Trophoblast cell (in vitro differentiated cells and primary cell): ENCODE data around the gene CBFA2T3.

ENCODE experiments used
- DNase-seq, 2 donors: peaks; one replicate each; pipeline ENCODE4 v3.0.0-alpha.2; 2016
- H2AFZ ChIP-seq: 2 replicates; pipeline ENCODE4 v1.6.1; 2013; ENCODE audit warnings: low read length, moderate library complexity, mild to moderate bottlenecking; ENCODE audit not compliant: insufficient read depth, poor library complexity
- H2AK5ac ChIP-seq: 2 replicates; pipeline ENCODE4 v1.6.1; 2013; ENCODE audit warnings: mild to moderate bottlenecking, low read length
- H2BK120ac ChIP-seq: 2 replicates; pipeline ENCODE4 v1.6.1; 2013; ENCODE audit warnings: low read length, mild to moderate bottlenecking, moderate library complexity; ENCODE audit not compliant: insufficient read depth, poor library complexity
- H2BK12ac ChIP-seq: 2 replicates; pipeline ENCODE4 v1.6.1; 2013; ENCODE audit warnings: mild to moderate bottlenecking, low read length, moderate library complexity
- H2BK5ac ChIP-seq: 2 replicates; pipeline ENCODE4 v1.6.1; 2013; ENCODE audit warnings: low read length, low read depth, moderate library complexity, mild to moderate bottlenecking; ENCODE audit not compliant: poor library complexity
- H3K14ac ChIP-seq: 2 replicates; pipeline ENCODE4 v1.6.1; 2013; ENCODE audit warnings: mild to moderate bottlenecking, low read length
- H3K18ac ChIP-seq: 2 replicates; pipeline ENCODE4 v1.6.1; 2013; ENCODE audit warnings: mild to moderate bottlenecking, low read length
- H3K23ac ChIP-seq: 2 replicates; pipeline ENCODE4 v1.6.1; 2013; ENCODE audit warnings: low read length
- H3K27ac ChIP-seq: 2 replicates; pipeline ENCODE4 v1.5.1; 2013; ENCODE audit warnings: low read depth, mild to moderate bottlenecking, inconsistent platforms, low read length, moderate library complexity
- H3K27me3 ChIP-seq: 2 replicates; pipeline ENCODE4 v1.6.1; 2013; ENCODE audit warnings: inconsistent platforms, mild to moderate bottlenecking, low read length, moderate library complexity; ENCODE audit not compliant: insufficient read depth
- H3K36me3 ChIP-seq, 2 experiments: 1 replicate in 1 of 2; 2 replicates in 1 of 2; pipeline ENCODE4 v1.6.1; 2013; ENCODE audit warnings: low read length in 2 of 2, mild to moderate bottlenecking in 2 of 2, moderate library complexity in 1 of 2; ENCODE audit not compliant: insufficient read depth in 2 of 2, control insufficient read depth in 1 of 2
- H3K4ac ChIP-seq: 2 replicates; pipeline ENCODE4 v1.6.1; 2013; ENCODE audit warnings: low read depth, mild to moderate bottlenecking, low read length, moderate library complexity
- H3K4me1 ChIP-seq, 2 experiments: 1 replicate in 1 of 2; 2 replicates in 1 of 2; pipeline ENCODE4 v1.6.1; 2013; ENCODE audit warnings: low read length in 2 of 2, mild to moderate bottlenecking in 2 of 2, moderate library complexity in 1 of 2; ENCODE audit not compliant: insufficient read depth in 2 of 2, control insufficient read depth in 1 of 2
- H3K4me2 ChIP-seq: 2 replicates; pipeline ENCODE4 v1.6.1; 2013; ENCODE audit warnings: inconsistent platforms, mild to moderate bottlenecking, low read length, moderate library complexity
- H3K4me3 ChIP-seq: 2 replicates; pipeline ENCODE4 v1.5.1; 2013; ENCODE audit warnings: mild to moderate bottlenecking, low read depth, low read length, inconsistent platforms
- H3K79me1 ChIP-seq: one replicate; pipeline ENCODE4 v1.6.1; 2013; ENCODE audit warnings: low read length
- H3K79me2 ChIP-seq: 2 replicates; pipeline ENCODE4 v1.6.1; 2013; ENCODE audit warnings: low read length, mild to moderate bottlenecking; ENCODE audit not compliant: control insufficient read depth, insufficient read depth, poor library complexity
- H3K9ac ChIP-seq: 2 replicates; pipeline ENCODE4 v1.6.1; 2013; ENCODE audit warnings: mild to moderate bottlenecking, low read length
- H3K9me3 ChIP-seq: 2 replicates; pipeline ENCODE4 v1.6.1; 2013; ENCODE audit warnings: low read depth, mild to moderate bottlenecking, control low read depth, inconsistent platforms, low read length; ENCODE audit not compliant: insufficient read depth
- H4K12ac ChIP-seq: 2 replicates; pipeline ENCODE4 v1.6.1; 2013; ENCODE audit warnings: low read depth, mild to moderate bottlenecking, low read length, moderate library complexity
- H4K8ac ChIP-seq: 2 replicates; pipeline ENCODE4 v1.6.1; 2013; ENCODE audit warnings: low read depth, mild to moderate bottlenecking, low read length, moderate library complexity
- H4K91ac ChIP-seq: one replicate; pipeline ENCODE4 v1.6.1; 2013; ENCODE audit warnings: low read depth, mild to moderate bottlenecking, low read length, moderate library complexity
- WGBS: extraction: QIAGEN DNeasy Blood & Tissue Kit; methylation state at CpG from one replicate; pipeline ENCODE4 v1.1.7; 2013; ENCODE audit warnings: missing lambda C conversion rate; ENCODE audit not compliant: insufficient read length, insufficient coverage; ENCODE audit errors: extremely low coverage; 5-methylcytosine and 5-hydroxymethylcytosine counted together

The CBFA2T3 gene

DNA sequence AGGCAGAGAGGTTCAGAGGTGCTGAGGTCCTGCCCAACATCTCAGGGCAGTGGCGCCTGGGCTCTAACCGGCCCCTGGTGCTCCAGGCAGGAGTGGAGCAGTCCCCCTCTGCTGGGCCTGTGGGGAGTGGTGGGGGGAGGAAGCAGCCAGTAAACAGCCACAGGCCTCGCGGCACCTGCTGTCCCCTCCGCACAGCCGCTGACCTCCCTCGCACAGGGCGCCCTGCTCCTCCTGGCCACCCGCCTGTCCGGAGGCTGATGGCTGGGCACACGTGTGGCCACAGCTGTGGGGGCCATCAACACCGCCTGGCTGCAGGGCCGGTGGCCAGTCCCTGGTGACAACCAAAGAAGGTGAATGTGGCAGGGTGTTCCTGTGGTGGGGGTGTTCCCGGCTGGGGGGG, 73.7 kb downstream of the CBFA2T3 start:
- Histone ChIP-seq H3K4ac (no peak overlapping the region), H2BK12ac (no peak overlapping the region), H3K14ac (no peak overlapping the region), H3K9me3 (no peaks in the 10 kb centered on the region), H3K4me1 (peaks cover 0 to 2% of the 10 kb centered on the region in 2 experiments), H3K18ac (no peak overlapping the region), H4K91ac (no peak overlapping the region), H3K27me3 (no peaks in the 10 kb centered on the region), H2BK120ac (no peak overlapping the region), H3K4me2 (no peak overlapping the region), H3K27ac (no peak overlapping the region), H3K79me2 (no peaks in the 10 kb centered on the region), H4K12ac (no peak overlapping the region), H3K4me3 (no peak overlapping the region), H2BK5ac (no peak overlapping the region), H3K23ac (no peak overlapping the region), H2AK5ac (no peak overlapping the region), H3K9ac (no peak overlapping the region), H3K79me1 (no peaks in the 10 kb centered on the region), H4K8ac (no peak overlapping the region), H2AFZ (no peak overlapping the region), H3K36me3 (no peaks in the 10 kb centered on the region)
- WGBS: no CpG with 5 or more reads among the region's 14 CpGs
- no peak for DNase-seq

DNA sequence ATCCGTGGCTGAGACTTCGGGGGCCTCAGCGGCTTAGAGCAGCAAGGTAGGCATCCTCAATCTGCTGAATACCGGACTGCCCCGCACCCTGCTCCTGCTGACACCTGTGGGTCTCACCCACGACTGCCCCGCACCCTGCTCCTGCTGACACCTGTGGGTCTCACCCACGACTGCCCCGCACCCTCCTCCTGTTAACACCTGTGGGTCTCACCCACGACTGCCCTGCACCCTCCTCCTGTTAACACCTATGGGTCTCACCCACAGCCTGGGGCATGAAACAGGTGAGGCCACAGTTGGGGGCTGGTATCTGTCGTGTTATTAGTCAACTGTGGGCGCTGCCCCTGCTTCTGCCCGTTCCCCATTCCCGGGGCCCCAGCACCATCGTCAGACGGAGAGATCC, 74.3 kb downstream of the CBFA2T3 start:
- H2BK120ac ChIP-seq: no peak overlapping the region
- H3K18ac ChIP-seq: no peak overlapping the region
- H3K36me3 ChIP-seq: no peaks in the 10 kb centered on the region
- H2AFZ ChIP-seq: no peak overlapping the region
- H2BK12ac ChIP-seq: no peak overlapping the region
- H3K4me1 ChIP-seq: peaks cover 0 to 2% of the 10 kb centered on the region in 2 experiments
- no peak overlapping the region for H3K14ac ChIP-seq
- H3K4me3 ChIP-seq: no peak overlapping the region
- no peaks in the 10 kb centered on the region for H3K9me3 ChIP-seq
- H4K91ac ChIP-seq: no peak overlapping the region
- H2BK5ac ChIP-seq: no peak overlapping the region
- H3K23ac ChIP-seq: no peak overlapping the region
- no peak overlapping the region for H4K8ac ChIP-seq
- no peak overlapping the region for H3K4ac ChIP-seq
- no peak overlapping the region for H3K4me2 ChIP-seq
- no peak overlapping the region for H3K9ac ChIP-seq
- no peaks in the 10 kb centered on the region for H3K27me3 ChIP-seq
- H3K79me2 ChIP-seq: no peaks in the 10 kb centered on the region
- no CpG with 5 or more reads among the region's 16 CpGs for WGBS
- no peak overlapping the region for H3K27ac ChIP-seq
- no peak overlapping the region for H4K12ac ChIP-seq
- H3K79me1 ChIP-seq: no peaks in the 10 kb centered on the region
- DNase-seq: no peak
- H2AK5ac ChIP-seq: no peak overlapping the region

DNA sequence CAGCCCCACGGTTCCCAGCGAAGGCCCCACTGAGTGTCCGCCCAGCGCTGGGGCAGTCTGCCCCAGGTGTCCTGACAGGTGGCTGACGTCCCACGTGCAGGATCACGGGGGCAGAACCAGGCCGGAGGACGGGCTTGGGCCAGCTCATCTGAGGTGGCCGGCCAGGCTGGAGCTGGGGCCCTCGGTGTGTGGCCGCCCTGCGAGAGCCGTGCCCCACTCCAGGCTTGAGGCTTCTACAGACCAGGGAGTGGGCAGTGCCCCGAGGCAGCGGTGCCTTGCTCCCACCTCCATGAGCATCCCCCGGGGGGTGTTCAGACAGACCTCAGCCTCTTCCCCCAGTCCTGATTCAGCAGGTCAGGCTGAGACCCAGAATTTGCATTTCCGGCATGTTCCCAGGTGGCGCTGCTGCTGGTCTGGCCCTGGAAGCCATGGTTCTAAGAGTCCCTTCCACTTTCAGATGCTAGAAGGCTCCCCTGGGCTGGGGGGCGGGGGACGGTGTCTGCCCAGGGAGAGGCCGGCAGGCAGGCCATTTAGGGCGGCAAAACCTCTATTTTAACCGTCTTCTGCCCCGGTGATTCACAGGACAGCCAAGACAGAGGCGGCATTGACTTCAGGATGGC, 75.2 kb downstream of the CBFA2T3 start:
- Histone ChIP-seq H2AFZ (no peak overlapping the region), H4K12ac (no peak overlapping the region), H3K9me3 (no peaks in the 10 kb centered on the region), H3K79me2 (no peaks in the 10 kb centered on the region), H2AK5ac (no peak overlapping the region), H2BK5ac (no peak overlapping the region), H3K23ac (no peak overlapping the region), H4K8ac (no peak overlapping the region), H3K4me1 (no peaks in the 10 kb centered on the region), H3K27ac (no peak overlapping the region), H3K4me3 (no peak overlapping the region), H4K91ac (no peak overlapping the region), H3K4me2 (no peak overlapping the region), H3K4ac (no peak overlapping the region), H3K14ac (no peak overlapping the region), H3K79me1 (no peaks in the 10 kb centered on the region), H3K9ac (no peak overlapping the region), H2BK12ac (no peak overlapping the region), H2BK120ac (no peak overlapping the region), H3K27me3 (no peaks in the 10 kb centered on the region), H3K36me3 (no peaks in the 10 kb centered on the region), H3K18ac (no peak overlapping the region)
- WGBS: no CpG with 5 or more reads among the region's 26 CpGs
- DNase-seq: no peak

DNA sequence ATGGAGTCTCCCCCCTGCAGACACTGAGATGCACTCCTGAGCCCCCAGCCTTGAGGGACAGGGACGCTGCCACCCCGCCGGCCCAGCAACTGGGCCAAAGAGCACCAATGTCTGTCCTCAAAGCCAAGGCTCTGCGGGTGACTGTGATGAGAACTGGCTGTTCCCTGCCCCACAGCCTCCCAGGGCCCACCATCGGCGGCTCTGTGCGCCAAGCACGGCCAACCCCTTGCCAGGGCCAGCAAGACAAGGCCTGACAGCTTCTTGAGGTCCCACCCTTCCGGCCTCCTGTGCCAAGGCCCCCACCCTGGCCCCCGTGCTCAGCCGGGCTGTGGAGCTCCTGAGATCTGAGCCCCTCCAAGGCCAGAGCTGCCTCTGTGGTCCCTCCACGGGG, 76.3 kb downstream of the CBFA2T3 start:
- no peaks in the 10 kb centered on the region for H3K36me3 ChIP-seq
- WGBS: no CpG with 5 or more reads among the region's 12 CpGs
- H3K79me1 ChIP-seq: no peaks in the 10 kb centered on the region
- no peak overlapping the region for H3K4me3 ChIP-seq
- no peak overlapping the region for H3K9ac ChIP-seq
- H2AK5ac ChIP-seq: no peak overlapping the region
- no peaks in the 10 kb centered on the region for H3K79me2 ChIP-seq
- no peak for DNase-seq
- H3K23ac ChIP-seq: no peak overlapping the region
- H2BK5ac ChIP-seq: no peak overlapping the region
- H2BK120ac ChIP-seq: no peak overlapping the region
- no peaks in the 10 kb centered on the region for H3K9me3 ChIP-seq
- no peak overlapping the region for H4K91ac ChIP-seq
- no peak overlapping the region for H4K12ac ChIP-seq
- H3K18ac ChIP-seq: no peak overlapping the region
- no peak overlapping the region for H3K14ac ChIP-seq
- H2BK12ac ChIP-seq: no peak overlapping the region
- no peak overlapping the region for H2AFZ ChIP-seq
- no peaks in the 10 kb centered on the region for H3K4me1 ChIP-seq
- H3K4me2 ChIP-seq: no peak overlapping the region
- no peaks in the 10 kb centered on the region for H3K27me3 ChIP-seq
- no peak overlapping the region for H4K8ac ChIP-seq
- H3K27ac ChIP-seq: no peak overlapping the region
- no peak overlapping the region for H3K4ac ChIP-seq
